ENCODE results near the gene SYTL3. TPM values are rescaled to one million over a fixed set of nuclear protein-coding genes. Genes with fewer than 3 reads are reported as not detected.
A peak's percentile ranks its signal among the peaks of the same experiment; 100 is the strongest.

The SYTL3 gene
- total and polyA plus RNA-seq, 7 donors = 1.7 to 17.3 (median 4.1) TPM

DNA sequence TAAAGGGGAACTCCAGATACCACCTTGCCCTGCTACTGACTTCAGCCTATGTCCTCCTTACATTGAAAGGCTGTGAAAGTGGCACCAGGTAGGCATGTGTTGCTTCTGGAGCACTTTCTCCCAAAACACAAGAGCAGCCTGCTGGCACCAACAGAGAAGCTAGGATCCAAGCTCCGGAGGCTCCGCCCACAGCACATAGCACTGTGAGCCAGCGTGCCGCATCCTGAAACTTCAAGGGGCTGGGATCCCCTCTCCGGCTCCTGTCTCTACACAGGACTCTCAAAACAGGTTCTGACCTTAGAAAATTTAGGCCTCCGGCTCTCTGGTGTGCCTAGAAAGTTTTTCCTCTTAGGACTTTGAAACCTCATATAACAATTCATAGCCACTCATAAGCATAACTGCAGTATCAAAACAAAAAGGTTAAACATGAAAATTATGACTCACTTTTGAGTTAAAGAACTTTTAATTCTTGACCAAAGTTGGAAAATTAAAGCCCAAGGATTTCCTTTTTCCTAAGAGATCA lies 128.2 kb downstream of the SYTL3 start:
- no peaks in the 10 kb centered on the region for H3K4me1 ChIP-seq
- no peak overlapping the region for H3K27ac ChIP-seq
- H3K9me3 ChIP-seq = no peaks in the 10 kb centered on the region
- no peaks in the 10 kb centered on the region for H3K27me3 ChIP-seq (ENCODE audit: insufficient read depth in 3 of 3, low read length in 2 of 3)
- ATAC-seq (no peak), DNase-seq (no peak)
- intact Hi-C loops (cut with DNase I) = no loop called here
- no peak overlapping the region for H3K4me3 ChIP-seq
- peaks cover 0 to 71% of the 10 kb centered on the region in 2 donors for H3K36me3 ChIP-seq (ENCODE audit: insufficient read depth in 1 of 2, low read depth in 1 of 2)
- TF ChIP-seq, protein P1, sequence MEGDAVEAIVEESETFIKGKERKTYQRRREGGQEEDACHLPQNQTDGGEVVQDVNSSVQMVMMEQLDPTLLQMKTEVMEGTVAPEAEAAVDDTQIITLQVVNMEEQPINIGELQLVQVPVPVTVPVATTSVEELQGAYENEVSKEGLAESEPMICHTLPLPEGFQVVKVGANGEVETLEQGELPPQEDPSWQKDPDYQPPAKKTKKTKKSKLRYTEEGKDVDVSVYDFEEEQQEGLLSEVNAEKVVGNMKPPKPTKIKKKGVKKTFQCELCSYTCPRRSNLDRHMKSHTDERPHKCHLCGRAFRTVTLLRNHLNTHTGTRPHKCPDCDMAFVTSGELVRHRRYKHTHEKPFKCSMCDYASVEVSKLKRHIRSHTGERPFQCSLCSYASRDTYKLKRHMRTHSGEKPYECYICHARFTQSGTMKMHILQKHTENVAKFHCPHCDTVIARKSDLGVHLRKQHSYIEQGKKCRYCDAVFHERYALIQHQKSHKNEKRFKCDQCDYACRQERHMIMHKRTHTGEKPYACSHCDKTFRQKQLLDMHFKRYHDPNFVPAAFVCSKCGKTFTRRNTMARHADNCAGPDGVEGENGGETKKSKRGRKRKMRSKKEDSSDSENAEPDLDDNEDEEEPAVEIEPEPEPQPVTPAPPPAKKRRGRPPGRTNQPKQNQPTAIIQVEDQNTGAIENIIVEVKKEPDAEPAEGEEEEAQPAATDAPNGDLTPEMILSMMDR (IDR thresholded peaks at IDR 0.05) = no peak
- 93 to 99% (median 96%) methylated on average over 6 of the region's 6 CpGs for WGBS, 3 donors

DNA sequence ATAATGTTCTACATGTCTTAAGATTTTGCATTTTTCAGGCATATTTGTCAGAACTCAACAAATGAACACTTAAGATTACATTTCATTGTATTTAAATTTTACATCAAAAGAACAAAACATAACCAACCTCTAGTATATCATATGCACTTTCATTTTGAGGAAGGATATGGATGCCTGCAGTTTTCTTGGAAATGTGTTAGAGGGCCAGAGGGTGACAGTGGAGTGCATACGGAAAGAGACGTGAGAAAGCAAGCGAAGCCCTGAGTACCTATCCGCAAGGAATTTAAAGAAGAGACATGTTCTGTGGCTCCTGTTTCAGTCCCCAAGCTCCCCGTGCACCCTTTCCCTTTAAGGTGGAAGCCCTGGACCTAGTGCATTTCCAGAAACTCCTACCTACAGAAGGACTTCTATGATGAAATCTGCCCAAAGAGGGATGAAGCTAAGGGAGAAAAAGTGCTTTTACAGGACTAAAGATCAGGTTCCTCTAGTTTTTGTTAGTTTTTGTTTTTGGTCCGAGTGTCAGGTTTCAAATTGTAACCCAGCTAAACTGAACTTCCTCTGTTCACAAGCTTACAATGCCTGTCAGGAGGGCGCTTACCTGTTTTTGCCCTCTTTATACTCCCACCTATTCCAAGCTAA lies 130.5 kb downstream of the SYTL3 start:
- TF ChIP-seq, protein P1 (IDR thresholded peaks at IDR 0.05) = no peak
- DNase-seq = no peak
- Histone ChIP-seq H3K27me3 (ENCODE audit: insufficient read depth in 3 of 3, low read length in 2 of 3) (no peaks in the 10 kb centered on the region), H3K36me3 (ENCODE audit: insufficient read depth in 1 of 2, low read depth in 1 of 2) (peaks cover 0 to 78% of the 10 kb centered on the region in 2 donors), H3K4me3 (no peak overlapping the region), H3K9me3 (no peaks in the 10 kb centered on the region), H3K4me1 (no peaks in the 10 kb centered on the region), H3K27ac (no peak overlapping the region)
- intact Hi-C loops (cut with DNase I) = no loop called here
- no peak for ATAC-seq
- WGBS, 3 donors = 96 to 98% (median 97%) methylated on average over 7 of the region's 7 CpGs

DNA sequence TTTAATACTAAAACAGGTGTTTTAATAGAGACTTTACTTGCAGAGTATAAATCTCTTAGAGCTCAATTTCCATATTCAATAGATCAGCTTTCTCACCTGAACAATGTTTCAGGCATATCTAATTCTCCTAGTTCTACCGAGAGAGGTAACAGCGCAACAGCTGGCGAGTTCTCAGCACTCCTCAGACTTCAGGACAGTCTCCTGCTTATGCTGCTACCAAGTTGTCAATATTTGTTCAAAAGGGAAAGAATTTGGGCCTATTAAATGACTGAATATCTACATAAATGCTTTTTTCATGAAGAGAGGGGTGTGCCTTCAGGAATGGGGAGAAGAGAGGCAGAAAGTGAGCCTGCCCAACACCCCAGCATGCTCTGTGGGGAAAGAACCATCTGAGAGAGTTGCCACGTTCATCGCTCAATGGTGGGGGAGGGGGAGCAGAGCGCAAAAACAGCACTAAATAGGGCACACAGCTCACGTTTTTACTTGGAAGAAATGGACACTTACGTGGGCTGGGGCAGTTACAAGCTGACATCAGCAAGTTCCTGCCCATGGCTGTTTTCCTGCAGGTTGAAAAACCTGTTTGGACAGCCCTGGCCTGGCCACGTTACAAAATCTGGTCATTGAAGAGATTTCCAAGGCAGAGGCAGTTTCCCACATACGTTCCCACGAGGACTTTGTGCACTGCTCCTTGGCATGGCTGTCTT lies 131.3 kb downstream of the SYTL3 start:
- H3K4me1 ChIP-seq = no peaks in the 10 kb centered on the region
- H3K36me3 ChIP-seq (ENCODE audit: insufficient read depth in 1 of 2, low read depth in 1 of 2) = peaks cover 0 to 76% of the 10 kb centered on the region in 2 donors
- DNase-seq (no peak), ATAC-seq (no peak)
- H3K27ac ChIP-seq = no peak overlapping the region
- TF ChIP-seq, protein P1 (IDR thresholded peaks at IDR 0.05) = no peak
- WGBS, 3 donors = 77 to 88% (median 79%) methylated on average over 11 of the region's 11 CpGs
- no peak overlapping the region for H3K4me3 ChIP-seq
- H3K27me3 ChIP-seq (ENCODE audit: insufficient read depth in 3 of 3, low read length in 2 of 3) = no peaks in the 10 kb centered on the region
- intact Hi-C loops (cut with DNase I) = no loop called here
- H3K9me3 ChIP-seq = no peaks in the 10 kb centered on the region

DNA sequence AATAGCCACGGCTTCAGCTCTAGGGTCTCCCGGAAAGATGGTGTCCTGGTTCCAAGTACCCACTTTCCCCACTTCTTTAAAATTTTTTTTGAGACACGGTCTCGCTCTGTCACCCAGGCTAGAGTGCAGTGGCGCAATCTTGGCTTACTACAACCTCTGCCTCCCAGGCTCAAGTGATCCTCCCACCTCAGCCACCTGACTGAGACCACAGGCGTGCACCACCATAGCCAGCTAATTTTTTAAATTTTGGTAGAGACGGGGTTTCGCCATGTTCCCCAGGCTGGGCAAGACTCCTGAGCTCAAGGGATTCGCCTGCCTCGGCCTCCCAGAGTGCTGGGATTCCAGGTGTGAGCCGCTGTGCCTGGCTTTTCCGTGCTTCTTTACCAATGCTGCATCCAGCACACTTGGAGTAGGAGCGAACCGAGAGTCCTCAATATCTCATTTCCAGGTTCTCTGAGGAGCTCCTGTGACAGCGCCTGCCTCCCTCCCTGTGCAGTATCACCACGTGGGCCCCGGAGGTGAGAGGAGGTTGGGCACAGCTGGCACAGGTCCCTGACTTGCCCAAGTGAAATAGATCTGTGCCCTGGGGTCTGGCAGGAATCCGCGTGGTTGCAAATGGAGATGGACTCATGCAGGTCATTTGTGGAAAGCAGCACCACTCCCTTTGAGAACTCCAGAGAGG lies 132.0 kb downstream of the SYTL3 start:
- H3K36me3 ChIP-seq (ENCODE audit: insufficient read depth in 1 of 2, low read depth in 1 of 2) = peaks cover 0 to 71% of the 10 kb centered on the region in 2 donors
- intact Hi-C loops (cut with DNase I) = no loop called here
- ATAC-seq = peak; percentile 27 to 84 (median 38)

More for the DNA sequence above, 132.0 kb downstream of the SYTL3 start:
- Histone ChIP-seq H3K27me3 (ENCODE audit: insufficient read depth in 3 of 3, low read length in 2 of 3) (no peaks in the 10 kb centered on the region), H3K27ac (no peak overlapping the region), H3K4me1 (no peaks in the 10 kb centered on the region), H3K4me3 (no peak overlapping the region), H3K9me3 (no peaks in the 10 kb centered on the region)
- 77 to 85% (median 80%) methylated on average over 19 of the region's 19 CpGs for WGBS, 3 donors
- DNase-seq = no peak
- TF ChIP-seq, protein P1 (IDR thresholded peaks at IDR 0.05) = no peak

Measured in psoas muscle (tissue), 8 donors.